PC-3 (cell line): ENCODE measurements around the gene KIAA1217. TPM values are rescaled to one million over a fixed set of nuclear protein-coding genes. Genes with fewer than 3 reads are reported as not detected.

ENCODE experiments used
- ATAC-seq: fragments of 200-7000 bp; cut with Tn5 transposase; 2 replicates; pipeline ENCODE4 v1.9.1; 2020; ENCODE audit warnings: mild to moderate bottlenecking, moderate library complexity
- BruUV-seq: library from RNA; stranded (reverse); fragments of 400-500 nt; replicated peaks from 2 replicates; lab custom pipeline; 2021; lab: Mats Ljungman, UMichigan
- CTCF ChIA-PET: fragments of 300-600 bp; sonication (Branson Sonifier 250); formaldehyde crosslinking; loops from one replicate; lab custom pipeline; 2022; ENCODE audit warnings: antibody characterized with exemption; lab: Charles Lee
- POLR2A ChIA-PET: fragments of 300-600 bp; sonication (Branson Sonifier 250); formaldehyde crosslinking; loops from one replicate; lab custom pipeline; 2022; ENCODE audit warnings: antibody characterized with exemption; ENCODE audit not compliant: unreplicated experiment; lab: Charles Lee
- DNase-seq: peaks from one replicate; pipeline ENCODE4 v3.0.0-alpha.2; 2015
- H2AFZ ChIP-seq: fragments of 300-600 bp; sonication (generic); 2 replicates; pipeline ENCODE4 v1.6.0; 2016; ENCODE audit warnings: antibody characterized with exemption, low read length
- H3F3A ChIP-seq: fragments of 300-600 bp; sonication (generic); one replicate; pipeline ENCODE4 v1.6.0; 2017; ENCODE audit warnings: antibody characterized with exemption, low read length, control low read depth, mild to moderate bottlenecking; ENCODE audit not compliant: unreplicated experiment
- H3K27ac ChIP-seq: fragments of 300-600 bp; sonication (generic); 2 replicates; pipeline ENCODE4 v1.5.1; 2016; ENCODE audit warnings: mild to moderate bottlenecking, low read length
- H3K27me3 ChIP-seq: fragments of 300-600 bp; sonication (generic); 2 replicates; pipeline ENCODE4 v1.6.1; 2016; ENCODE audit warnings: low read length, mixed read lengths
- H3K36me3 ChIP-seq: fragments of 300-600 bp; sonication (generic); 2 replicates; pipeline ENCODE4 v1.6.1; 2016; ENCODE audit warnings: low read depth, mixed run types, low read length, mixed read lengths
- H3K4me1 ChIP-seq: fragments of 300-600 bp; sonication (generic); 2 replicates; pipeline ENCODE4 v1.5.1; 2016; ENCODE audit warnings: low read length; ENCODE audit not compliant: insufficient read depth
- H3K4me2 ChIP-seq: fragments of 300-600 bp; sonication (generic); 2 replicates; pipeline ENCODE4 v1.6.0; 2016; ENCODE audit warnings: low read length
- H3K4me3 ChIP-seq: fragments of 300-600 bp; sonication (generic); 2 replicates; pipeline ENCODE4 v1.5.1; 2016; ENCODE audit warnings: mild to moderate bottlenecking, low read length, mixed read lengths
- H3K79me2 ChIP-seq: fragments of 300-600 bp; sonication (generic); 2 replicates; pipeline ENCODE4 v1.6.1; 2017; ENCODE audit warnings: low read length, mixed read lengths
- H3K9ac ChIP-seq: fragments of 300-600 bp; sonication (generic); 2 replicates; pipeline ENCODE4 v1.6.0; 2016; ENCODE audit warnings: mild to moderate bottlenecking, low read length
- H3K9me2 ChIP-seq: fragments of 300-600 bp; sonication (generic); replicated peaks from 2 replicates; pipeline ENCODE4 v1.6.1; 2016; ENCODE audit warnings: mixed run types, low read length, mixed read lengths
- H3K9me3 ChIP-seq: fragments of 300-600 bp; sonication (generic); 2 replicates; pipeline ENCODE4 v1.6.1; 2016; ENCODE audit warnings: low read length, mixed read lengths
- H4K20me1 ChIP-seq: fragments of 300-600 bp; sonication (generic); 2 replicates; pipeline ENCODE4 v1.6.1; 2016; ENCODE audit warnings: low read length, mixed read lengths
- CTCF ChIP-seq: fragments of 300-600 bp; sonication (generic); conservative IDR thresholded peaks from 2 replicates; pipeline ENCODE4 v1.5.1; 2017; ENCODE audit warnings: antibody characterized with exemption, low read depth, mild to moderate bottlenecking, low read length
- EZH2 ChIP-seq: fragments of 300-600 bp; sonication (generic); IDR thresholded peaks from one replicate; pipeline ENCODE4 v1.6.1; 2017; ENCODE audit warnings: antibody characterized with exemption, mild to moderate bottlenecking, low read length; ENCODE audit not compliant: unreplicated experiment
- EZH2phosphoT487 ChIP-seq: fragments of 300-600 bp; sonication (generic); IDR thresholded peaks from 2 replicates; pipeline ENCODE4 v1.6.1; 2018; ENCODE audit warnings: mild to moderate bottlenecking, antibody characterized with exemption, low read length, borderline replicate concordance
- intact Hi-C: fragments of 100-400 bp; cut with micrococcal nuclease; formaldehyde crosslinking; loops from 2 replicates; pipeline ENCODE4 v1.9.0; 2023
- total RNA-seq: library from RNA; depleted of rRNA; stranded (reverse); fragments of >200 nt; gene quantifications from 2 replicates; pipeline ENCODE4 v1.2.3, GENCODE V29; 2014

The KIAA1217 gene
- total RNA-seq, 1 experiment from 2014 or later: 16.0 TPM

GRCh38 chr10:24292304-24293293 lies 83.7 kb downstream of the KIAA1217 start:
- Histone ChIP-seq H2AFZ (no peak overlapping the region), H3K9me3 (no peaks in the 10 kb centered on the region), H3K4me3 (no peak overlapping the region), H3K79me2 (no peaks in the 10 kb centered on the region), H3F3A (no peaks in the 10 kb centered on the region), H3K4me1 (peaks cover 11% of the 10 kb centered on the region), H3K4me2 (no peak overlapping the region), H3K27ac (peak overlapping the region; percentile 73), H3K9me2 (no peaks in the 10 kb centered on the region), H3K36me3 (peaks cover 5% of the 10 kb centered on the region; the same call in 1 of the 2 replicates), H3K27me3 (no peaks in the 10 kb centered on the region), H3K9ac (no peak overlapping the region), H4K20me1 (no peaks in the 10 kb centered on the region)
- TF ChIP-seq CTCF: no peak
- ChIA-PET POLR2A (no interaction called here), CTCF (interaction anchor here (0.5 kb wide), 1 partner anchor 19 kb away, joined by 3 read pairs; no protein-coding TSS in a partner anchor)
- intact Hi-C loops: no loop called here
- no TSS peak for BruUV-seq
- ATAC-seq (no peak), DNase-seq (no peak)

GRCh38 chr10:24299578-24300260 lies 90.8 kb downstream of the KIAA1217 start:
- H3K9ac ChIP-seq: peak overlapping the region; percentile 30
- intact Hi-C loops: loop anchor here (5.0 kb wide), 1 partner anchor 43 kb away; no protein-coding TSS in a partner anchor
- no peaks in the 10 kb centered on the region for H3K36me3 ChIP-seq
- BruUV-seq: no TSS peak
- no peaks in the 10 kb centered on the region for H3K9me3 ChIP-seq
- H3K27ac ChIP-seq: peak overlapping the region; percentile 86
- H3K9me2 ChIP-seq: no peaks in the 10 kb centered on the region
- POLR2A ChIA-PET: interaction anchor here (0.7 to 0.9 kb wide), 2 partner anchors 89 to 166 kb away, joined by 3 to 4 read pairs; no protein-coding TSS in a partner anchor
- peak overlapping the region; percentile 59 for H3K4me2 ChIP-seq
- H3K79me2 ChIP-seq: no peaks in the 10 kb centered on the region
- CTCF ChIA-PET: interaction anchor here (0.6 to 0.9 kb wide), 2 partner anchors 61 to 104 kb away, joined by 3 to 4 read pairs; no protein-coding TSS in a partner anchor
- DNase-seq: peak; percentile 82
- peak overlapping the region; percentile 34; the same call in 1 of the 2 replicates for H3K4me3 ChIP-seq
- no peaks in the 10 kb centered on the region for H3F3A ChIP-seq
- H2AFZ ChIP-seq: no peak overlapping the region
- TF ChIP-seq CTCF (no peak), EZH2phosphoT487 (no peak), EZH2 (no peak)
- peak; percentile 100 for ATAC-seq
- no peaks in the 10 kb centered on the region for H3K27me3 ChIP-seq
- no peaks in the 10 kb centered on the region for H4K20me1 ChIP-seq
- peaks cover 18% of the 10 kb centered on the region for H3K4me1 ChIP-seq
